HG03342 (cell line): Measurements from ENCODE around the gene SIK3.

ENCODE experiments used
- ATAC-seq: cut with Tn5 transposase; IDR thresholded peaks from one replicate; pipeline ENCODE4 v1.9.1; 2021; ENCODE audit warnings: mild to moderate bottlenecking, moderate library complexity; ENCODE audit not compliant: unreplicated experiment

The SIK3 gene

DNA sequence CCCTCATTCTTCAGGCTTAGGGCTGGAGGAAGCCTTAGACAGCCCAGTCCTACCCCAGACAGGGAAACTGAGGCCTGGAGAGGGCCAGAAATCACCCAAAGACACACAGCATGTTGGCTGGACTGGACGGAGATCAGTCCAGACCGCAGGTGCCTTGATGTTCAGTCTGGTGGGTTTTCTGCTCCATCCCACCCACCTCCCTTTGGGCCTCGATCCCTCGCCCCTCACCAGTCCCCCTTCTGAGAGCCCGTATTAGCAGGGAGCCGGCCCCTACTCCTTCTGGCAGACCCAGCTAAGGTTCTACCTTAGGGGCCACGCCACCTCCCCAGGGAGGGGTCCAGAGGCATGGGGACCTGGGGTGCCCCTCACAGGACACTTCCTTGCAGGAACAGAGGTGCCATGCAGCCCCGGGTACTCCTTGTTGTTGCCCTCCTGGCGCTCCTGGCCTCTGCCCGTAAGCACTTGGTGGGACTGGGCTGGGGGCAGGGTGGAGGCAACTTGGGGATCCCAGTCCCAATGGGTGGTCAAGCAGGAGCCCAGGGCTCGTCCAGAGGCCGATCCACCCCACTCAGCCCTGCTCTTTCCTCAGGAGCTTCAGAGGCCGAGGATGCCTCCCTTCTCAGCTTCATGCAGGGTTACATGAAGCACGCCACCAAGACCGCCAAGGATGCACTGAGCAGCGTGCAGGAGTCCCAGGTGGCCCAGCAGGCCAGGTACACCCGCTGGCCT lies 267.9 kb downstream of the SIK3 start:
- ATAC-seq: no peak

DNA sequence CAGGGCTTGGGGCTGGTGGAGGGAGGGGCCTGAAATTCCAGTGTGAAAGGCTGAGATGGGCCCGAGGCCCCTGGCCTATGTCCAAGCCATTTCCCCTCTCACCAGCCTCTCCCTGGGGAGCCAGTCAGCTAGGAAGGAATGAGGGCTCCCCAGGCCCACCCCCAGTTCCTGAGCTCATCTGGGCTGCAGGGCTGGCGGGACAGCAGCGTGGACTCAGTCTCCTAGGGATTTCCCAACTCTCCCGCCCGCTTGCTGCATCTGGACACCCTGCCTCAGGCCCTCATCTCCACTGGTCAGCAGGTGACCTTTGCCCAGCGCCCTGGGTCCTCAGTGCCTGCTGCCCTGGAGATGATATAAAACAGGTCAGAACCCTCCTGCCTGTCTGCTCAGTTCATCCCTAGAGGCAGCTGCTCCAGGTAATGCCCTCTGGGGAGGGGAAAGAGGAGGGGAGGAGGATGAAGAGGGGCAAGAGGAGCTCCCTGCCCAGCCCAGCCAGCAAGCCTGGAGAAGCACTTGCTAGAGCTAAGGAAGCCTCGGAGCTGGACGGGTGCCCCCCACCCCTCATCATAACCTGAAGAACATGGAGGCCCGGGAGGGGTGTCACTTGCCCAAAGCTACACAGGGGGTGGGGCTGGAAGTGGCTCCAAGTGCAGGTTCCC lies 268.6 kb downstream of the SIK3 start, which contains the start of gene APOC3:
TSS of gene APOC3 (plus strand) at position 383 of the 659 bp plus-strand sequence. CDS start 676 bp downstream, outside the sequence.
- ATAC-seq: no peak

DNA sequence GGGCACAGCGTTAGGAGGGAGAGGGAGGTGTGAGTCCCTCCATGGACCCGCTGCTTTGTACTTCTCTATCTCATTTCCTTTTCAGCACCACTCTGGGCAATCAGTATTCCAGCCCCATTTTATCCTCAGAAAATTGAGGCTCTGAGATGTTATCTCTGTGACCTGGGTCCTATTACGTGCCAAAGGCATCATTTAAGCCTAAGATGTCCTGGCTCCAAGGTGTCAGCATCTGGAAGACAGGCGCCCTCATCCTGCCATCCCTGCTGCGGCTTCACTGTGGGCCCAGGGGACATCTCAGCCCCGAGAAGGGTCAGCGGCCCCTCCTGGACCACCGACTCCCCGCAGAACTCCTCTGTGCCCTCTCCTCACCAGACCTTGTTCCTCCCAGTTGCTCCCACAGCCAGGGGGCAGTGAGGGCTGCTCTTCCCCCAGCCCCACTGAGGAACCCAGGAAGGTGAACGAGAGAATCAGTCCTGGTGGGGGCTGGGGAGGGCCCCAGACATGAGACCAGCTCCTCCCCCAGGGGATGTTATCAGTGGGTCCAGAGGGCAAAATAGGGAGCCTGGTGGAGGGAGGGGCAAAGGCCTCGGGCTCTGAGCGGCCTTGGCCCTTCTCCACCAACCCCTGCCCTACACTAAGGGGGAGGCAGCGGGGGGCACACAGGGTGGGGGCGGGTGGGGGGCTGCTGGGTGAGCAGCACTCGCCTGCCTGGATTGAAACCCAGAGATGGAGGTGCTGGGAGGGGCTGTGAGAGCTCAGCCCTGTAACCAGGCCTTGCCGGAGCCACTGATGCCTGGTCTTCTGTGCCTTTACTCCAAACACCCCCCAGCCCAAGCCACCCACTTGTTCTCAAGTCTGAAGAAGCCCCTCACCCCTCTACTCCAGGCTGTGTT lies 269.4 kb downstream of the SIK3 start:
- no peak for ATAC-seq

- ATAC-seq: no peak
Measured at GRCh38 chr11:116827461-116827860, 270.8 kb downstream of the SIK3 start.

- ATAC-seq: no peak
Measured at GRCh38 chr11:116826751-116827431, 271.3 kb downstream of the SIK3 start.

- no peak for ATAC-seq
Measured at GRCh38 chr11:116825854-116826750, 272.1 kb downstream of the SIK3 start.

- no peak for ATAC-seq
Measured at GRCh38 chr11:116825434-116825833, 272.8 kb downstream of the SIK3 start.

DNA sequence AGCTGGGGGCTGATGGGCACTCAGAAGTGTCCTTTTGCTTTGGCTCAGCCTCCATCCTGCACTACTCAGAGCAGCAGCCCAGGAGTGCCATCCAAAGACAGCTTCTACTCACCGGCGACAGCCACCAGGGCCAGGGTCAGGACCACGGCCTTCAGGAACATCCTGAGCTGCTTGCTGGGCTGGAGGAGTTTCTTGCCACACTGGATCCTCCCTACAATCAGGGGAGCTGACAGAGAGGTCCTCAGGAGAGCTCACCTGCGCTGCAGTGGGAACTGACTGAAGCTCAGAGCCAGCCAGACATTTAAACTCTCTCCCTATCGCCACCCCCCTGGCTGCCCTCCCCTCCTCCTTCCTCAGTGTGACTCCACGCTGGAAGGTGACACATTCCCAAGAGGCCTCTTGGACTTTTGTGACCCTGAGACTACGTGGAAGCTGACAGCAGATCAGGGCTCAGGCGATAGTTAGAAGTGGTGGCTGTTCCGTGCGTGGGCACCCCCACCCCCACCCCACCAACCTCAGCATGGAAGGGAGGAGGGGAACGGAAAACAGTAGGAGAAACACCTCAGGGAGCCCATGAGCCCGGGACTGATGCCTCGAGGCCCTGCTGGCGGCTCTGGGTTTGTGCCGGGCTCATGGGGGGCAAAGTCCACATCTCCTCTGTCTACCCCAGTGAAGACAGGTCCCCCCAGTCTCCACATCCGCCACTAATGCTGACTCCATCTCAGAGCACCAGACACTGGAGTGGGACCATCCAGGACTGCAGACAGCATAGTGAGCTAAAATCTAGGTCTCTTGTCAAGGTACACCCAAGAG lies 275.0 kb downstream of the SIK3 start, which contains the start of gene APOA4:
TSS of gene APOA4 (minus strand) at position 274 of the 813 bp plus-strand sequence. CDS start at position 161, 113 bp downstream.
- ATAC-seq: no peak

- no peak for ATAC-seq
Measured at GRCh38 chr11:116822575-116822974, 275.7 kb downstream of the SIK3 start.

- ATAC-seq: no peak
Measured at GRCh38 chr11:116821050-116821918, 276.9 kb downstream of the SIK3 start.

DNA sequence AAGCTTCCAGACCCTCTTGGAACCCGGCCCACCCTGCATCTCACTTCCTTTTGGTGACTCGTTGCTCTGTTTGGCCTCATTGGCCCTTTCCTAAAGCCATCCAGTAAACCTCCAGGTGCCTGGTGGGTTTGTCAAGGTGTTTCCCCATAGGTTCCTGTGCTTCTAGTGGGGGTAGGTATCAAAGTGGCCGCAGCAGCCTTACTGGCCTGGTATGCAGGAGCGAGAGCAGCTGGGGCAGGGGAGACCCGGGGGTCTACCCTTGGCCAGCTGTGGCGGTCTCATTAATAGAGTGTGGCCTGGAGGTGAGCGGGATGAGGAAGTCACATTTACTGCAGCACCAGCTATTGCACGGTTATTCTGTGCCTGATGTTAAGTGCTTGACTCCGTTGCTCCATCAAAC lies 279.2 kb downstream of the SIK3 start:
- ATAC-seq: no peak

DNA sequence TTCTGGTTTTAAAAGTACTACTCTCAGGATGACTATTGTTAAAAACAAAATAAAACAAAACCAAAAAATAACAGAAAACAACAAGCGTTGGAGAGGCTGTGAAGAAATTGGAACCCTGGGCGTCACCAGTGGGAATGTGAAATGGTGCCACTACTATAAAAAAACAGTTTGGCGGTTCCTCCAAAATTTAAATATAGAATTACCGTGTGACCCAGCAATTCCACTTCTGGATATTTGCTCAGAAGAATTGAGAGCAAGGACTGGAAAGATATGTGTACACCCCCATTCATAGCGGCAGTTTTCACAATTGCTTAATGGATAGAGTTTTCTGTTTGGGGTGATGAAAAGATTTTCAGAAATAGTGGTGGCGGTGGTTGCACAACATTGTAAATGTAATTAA lies 283.7 kb downstream of the SIK3 start:
- ATAC-seq: no peak

DNA sequence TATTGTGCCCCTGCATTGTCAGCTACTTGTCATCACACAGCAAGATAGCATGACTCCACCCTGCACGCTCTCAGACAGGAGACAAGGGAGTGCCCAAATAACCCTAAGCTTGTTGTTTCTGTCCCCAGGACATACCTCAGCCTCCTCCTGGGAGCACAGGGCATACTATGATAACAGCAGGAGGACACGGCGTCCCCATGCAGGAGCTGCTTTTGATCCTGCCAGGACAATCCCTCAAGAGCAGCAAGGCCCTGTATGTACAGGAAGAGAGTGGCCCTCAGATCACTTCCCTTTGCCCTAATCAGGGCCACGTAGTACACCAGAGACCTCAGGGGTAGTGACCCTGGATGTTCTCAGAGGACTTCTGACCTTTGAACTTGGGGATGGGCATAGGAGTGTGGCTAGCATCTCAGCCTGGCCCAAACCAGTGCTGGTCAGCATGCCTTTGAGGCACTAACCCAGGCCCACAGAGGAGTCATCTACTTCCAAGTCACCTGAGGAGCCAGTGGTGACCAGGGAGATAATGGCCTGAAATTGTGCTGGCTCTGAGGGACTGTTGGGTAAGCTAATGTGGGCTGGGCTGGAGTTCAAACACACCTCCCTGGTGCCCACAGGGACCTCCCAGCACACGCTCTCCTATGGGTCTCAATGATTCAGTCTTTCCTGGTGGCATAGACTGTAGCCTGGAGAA lies 284.3 kb downstream of the SIK3 start:
- no peak for ATAC-seq

GRCh38 chr11:116813170-116813569 lies 285.1 kb downstream of the SIK3 start:
- ATAC-seq: no peak

- ATAC-seq: no peak
Measured at GRCh38 chr11:116812109-116812508, 286.1 kb downstream of the SIK3 start.

DNA sequence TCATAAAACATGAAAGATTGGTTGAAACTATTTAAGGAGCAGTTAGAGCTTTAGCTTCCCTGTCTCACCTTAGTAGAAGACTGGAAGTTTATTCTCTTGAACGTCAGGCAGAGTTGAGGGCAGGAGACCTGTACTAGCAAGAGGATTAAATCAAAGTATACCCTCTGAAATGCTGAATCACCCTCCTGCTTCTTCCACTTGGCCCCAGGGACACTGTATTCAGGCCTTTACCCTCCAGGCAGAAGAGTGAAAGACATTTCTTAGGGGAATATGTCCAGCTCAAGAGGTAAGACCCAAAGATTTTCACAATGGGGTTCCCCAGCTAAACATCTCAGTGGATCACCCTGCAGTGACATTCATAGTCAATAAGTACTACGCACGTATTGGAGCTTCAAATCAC lies 287.0 kb downstream of the SIK3 start:
- no peak for ATAC-seq
